ENCODE data around the gene PAGE4. TPM values are rescaled to one million over a fixed set of nuclear protein-coding genes. Genes with fewer than 3 reads are reported as not detected.

Gene PAGE4
- total RNA-seq, 4 donors from 2014 or later = 1.4 to 4.2 (median 2.1) TPM; not detected in 1

DNA sequence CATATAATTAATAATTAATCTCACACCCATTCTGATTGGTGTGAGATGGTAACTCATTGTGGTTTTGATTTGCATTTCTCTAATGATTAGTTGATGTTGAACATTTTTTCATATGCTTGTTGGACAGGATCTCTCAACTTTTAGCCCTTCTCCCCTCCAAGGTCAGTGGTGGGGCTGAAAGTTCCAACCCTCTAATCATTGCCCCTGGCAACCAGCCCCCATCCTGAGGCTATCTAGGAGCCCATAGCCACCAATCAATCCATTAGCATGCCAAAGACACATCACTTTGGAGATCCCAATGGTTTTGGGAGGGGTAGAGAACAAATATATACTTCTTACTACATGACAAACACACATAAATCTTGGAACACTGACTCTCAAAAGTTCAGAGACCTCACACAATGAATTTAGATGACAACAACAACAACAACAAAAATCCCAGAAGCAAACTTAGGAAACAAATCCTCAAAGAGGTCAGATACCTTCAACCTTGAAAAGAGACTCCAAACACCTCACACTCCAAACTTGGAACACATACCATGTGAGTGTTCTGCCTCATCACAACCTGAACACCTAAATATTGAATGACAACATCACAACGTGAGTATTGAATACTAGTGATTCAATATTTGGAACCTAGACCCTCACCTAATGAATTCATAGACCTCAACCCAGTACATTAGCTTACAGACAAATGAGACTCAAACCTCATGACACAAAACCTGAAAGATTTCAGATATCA is 19.0 kb upstream of the PAGE4 start:
- intact Hi-C loops (cut with DNase I) = no loop called here
- no peaks in the 10 kb centered on the region for H3K27me3 ChIP-seq
- H3K27ac ChIP-seq (replicated peaks in 1 of 4) = no peak overlapping the region
- TF ChIP-seq POLR2A (IDR thresholded peaks at IDR 0.05; ENCODE audit: low read depth) = no peak
- no peak for TF ChIP-seq EP300 (IDR thresholded peaks at IDR 0.05)
- TF ChIP-seq, protein P1, sequence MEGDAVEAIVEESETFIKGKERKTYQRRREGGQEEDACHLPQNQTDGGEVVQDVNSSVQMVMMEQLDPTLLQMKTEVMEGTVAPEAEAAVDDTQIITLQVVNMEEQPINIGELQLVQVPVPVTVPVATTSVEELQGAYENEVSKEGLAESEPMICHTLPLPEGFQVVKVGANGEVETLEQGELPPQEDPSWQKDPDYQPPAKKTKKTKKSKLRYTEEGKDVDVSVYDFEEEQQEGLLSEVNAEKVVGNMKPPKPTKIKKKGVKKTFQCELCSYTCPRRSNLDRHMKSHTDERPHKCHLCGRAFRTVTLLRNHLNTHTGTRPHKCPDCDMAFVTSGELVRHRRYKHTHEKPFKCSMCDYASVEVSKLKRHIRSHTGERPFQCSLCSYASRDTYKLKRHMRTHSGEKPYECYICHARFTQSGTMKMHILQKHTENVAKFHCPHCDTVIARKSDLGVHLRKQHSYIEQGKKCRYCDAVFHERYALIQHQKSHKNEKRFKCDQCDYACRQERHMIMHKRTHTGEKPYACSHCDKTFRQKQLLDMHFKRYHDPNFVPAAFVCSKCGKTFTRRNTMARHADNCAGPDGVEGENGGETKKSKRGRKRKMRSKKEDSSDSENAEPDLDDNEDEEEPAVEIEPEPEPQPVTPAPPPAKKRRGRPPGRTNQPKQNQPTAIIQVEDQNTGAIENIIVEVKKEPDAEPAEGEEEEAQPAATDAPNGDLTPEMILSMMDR (IDR thresholded peaks at IDR 0.05) = no peak
- TF ChIP-seq POLR2AphosphoS5 (IDR thresholded peaks at IDR 0.05) = no peak
- no peak overlapping the region for H3K4me3 ChIP-seq
- no peaks in the 10 kb centered on the region for H3K9me3 ChIP-seq
- WGBS = 64% methylated on average over 1 of the region's 1 CpG
- DNase-seq (ENCODE audit: extremely low spot score) = no peak
- no peaks in the 10 kb centered on the region for H3K36me3 ChIP-seq
- no peaks in the 10 kb centered on the region for H3K4me1 ChIP-seq

GRCh38 chrX:49812177-49812576 is 16.9 kb upstream of the PAGE4 start:
- no peak overlapping the region for H3K4me3 ChIP-seq
- H3K9me3 ChIP-seq = no peaks in the 10 kb centered on the region
- no peak for DNase-seq (ENCODE audit: extremely low spot score)
- TF ChIP-seq EP300 (IDR thresholded peaks at IDR 0.05) (no peak), POLR2AphosphoS5 (IDR thresholded peaks at IDR 0.05) (no peak), POLR2A (IDR thresholded peaks at IDR 0.05; ENCODE audit: low read depth) (no peak)
- TF ChIP-seq, protein P1 (IDR thresholded peaks at IDR 0.05) = no peak
- intact Hi-C loops (cut with DNase I) = no loop called here
- no peaks in the 10 kb centered on the region for H3K27me3 ChIP-seq
- 65% methylated on average over 4 of the region's 4 CpGs for WGBS
- no peaks in the 10 kb centered on the region for H3K4me1 ChIP-seq
- no peaks in the 10 kb centered on the region for H3K36me3 ChIP-seq
- no peak overlapping the region for H3K27ac ChIP-seq (replicated peaks in 1 of 4)

DNA sequence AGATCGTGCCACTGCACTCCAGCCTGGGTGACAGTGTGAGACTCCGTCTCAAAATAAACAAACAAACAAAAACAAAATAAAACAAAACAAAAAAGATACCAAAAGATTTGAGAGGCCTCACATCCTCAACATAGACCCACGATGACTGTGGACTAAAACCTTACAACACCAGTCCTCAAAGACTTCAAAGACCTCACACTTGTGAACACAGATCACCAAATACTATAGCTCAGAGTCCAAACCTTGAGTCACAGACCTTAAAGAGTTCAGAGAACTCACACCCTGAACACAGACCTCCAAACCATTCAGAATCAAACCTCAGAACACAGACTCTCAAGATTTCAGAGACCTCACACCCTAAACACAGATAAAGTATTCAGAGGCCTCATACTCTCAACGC is 12.7 kb upstream of the PAGE4 start:
- TF ChIP-seq EP300 (IDR thresholded peaks at IDR 0.05) (no peak), POLR2AphosphoS5 (IDR thresholded peaks at IDR 0.05) (no peak), POLR2A (IDR thresholded peaks at IDR 0.05; ENCODE audit: low read depth) (no peak)
- TF ChIP-seq, protein P1 (IDR thresholded peaks at IDR 0.05) = no peak
- intact Hi-C loops (cut with DNase I) = no loop called here
- 75% methylated on average over 4 of the region's 4 CpGs for WGBS
- no peaks in the 10 kb centered on the region for H3K27me3 ChIP-seq
- DNase-seq (ENCODE audit: extremely low spot score) = no peak
- H3K4me1 ChIP-seq = no peaks in the 10 kb centered on the region
- no peaks in the 10 kb centered on the region for H3K36me3 ChIP-seq
- H3K9me3 ChIP-seq = no peaks in the 10 kb centered on the region
- no peak overlapping the region for H3K4me3 ChIP-seq
- H3K27ac ChIP-seq (replicated peaks in 1 of 4) = no peak overlapping the region

GRCh38 chrX:49838374-49838773 is 9.3 kb downstream of the PAGE4 start:
- no peaks in the 10 kb centered on the region for H3K36me3 ChIP-seq
- DNase-seq (ENCODE audit: extremely low spot score) = no peak
- WGBS = 10% methylated on average over 8 of the region's 8 CpGs
- no peaks in the 10 kb centered on the region for H3K9me3 ChIP-seq
- H3K4me3 ChIP-seq = no peak overlapping the region
- intact Hi-C loops (cut with DNase I) = loop anchor here (5.0 kb wide), 1 partner anchor 76 kb away; no protein-coding TSS in a partner anchor
- H3K27me3 ChIP-seq = no peaks in the 10 kb centered on the region
- no peaks in the 10 kb centered on the region for H3K4me1 ChIP-seq
- TF ChIP-seq, protein P1 (IDR thresholded peaks at IDR 0.05) = peak; percentile 43 to 62 (median 60)
- no peak for TF ChIP-seq POLR2A (IDR thresholded peaks at IDR 0.05; ENCODE audit: low read depth)
- no peak overlapping the region for H3K27ac ChIP-seq (replicated peaks in 1 of 4)

- intact Hi-C loops (cut with DNase I) = no loop called here
- 43% methylated on average over 2 of the region's 3 CpGs for WGBS
- Histone ChIP-seq H3K9me3 (no peaks in the 10 kb centered on the region), H3K36me3 (no peaks in the 10 kb centered on the region), H3K27me3 (no peaks in the 10 kb centered on the region), H3K4me1 (no peaks in the 10 kb centered on the region), H3K4me3 (no peak overlapping the region), H3K27ac (replicated peaks in 1 of 4) (no peak overlapping the region)
- no peak for TF ChIP-seq EP300 (IDR thresholded peaks at IDR 0.05)
- TF ChIP-seq POLR2A (IDR thresholded peaks at IDR 0.05; ENCODE audit: low read depth) = no peak
- TF ChIP-seq POLR2AphosphoS5 (IDR thresholded peaks at IDR 0.05) = no peak
- TF ChIP-seq, protein P1 (IDR thresholded peaks at IDR 0.05) = peak in 2 of 3 experiments; percentile 28
- no peak for DNase-seq (ENCODE audit: extremely low spot score)
Observed at GRCh38 chrX:49840679-49841078, 11.6 kb downstream of the PAGE4 start.
